ENCODE data around the gene BEST4. TPM values are rescaled to one million over a fixed set of nuclear protein-coding genes. Genes with fewer than 3 reads are reported as not detected.

The BEST4 gene
- total and polyA plus RNA-seq, 2 of the 13 experiments (the other 11 are each of a cell fraction or from before 2014, with no cell fraction given): 0.77 to 1.4 TPM

GRCh38 chr1:44784094-44785028 is 3.6 kb downstream of the BEST4 start (continued):
- TF ChIP-seq CCAR2 (optimal IDR thresholded peaks at IDR 0.05; ENCODE audit: low read depth, low read length) (no peak), ASH2L (IDR thresholded peaks at IDR 0.05; ENCODE audit: insufficient read length, low read depth, low read length) (no peak), NRL (CRISPR knock-in tag; IDR thresholded peaks at IDR 0.05; ENCODE audit: borderline replicate concordance) (peak; percentile 7; the same call in 1 of the 2 replicates), SUZ12 (IDR thresholded peaks at IDR 0.05; ENCODE audit: low read depth, low read length) (no peak), NONO (IDR thresholded peaks at IDR 0.05) (no peak), NONO (CRISPR knock-in tag; conservative IDR thresholded peaks at IDR 0.05) (peak; percentile 75), ZNF775 (CRISPR knock-in tag; IDR thresholded peaks at IDR 0.05; ENCODE audit: borderline replicate concordance) (no peak), FLYWCH1 (CRISPR knock-in tag; IDR thresholded peaks at IDR 0.05) (no peak), YEATS4 (CRISPR knock-in tag; IDR thresholded peaks at IDR 0.05; ENCODE audit: borderline replicate concordance) (peak; percentile 82), EEA1 (CRISPR knock-in tag; IDR thresholded peaks at IDR 0.05; ENCODE audit: borderline replicate concordance) (no peak), ZC3H13 (CRISPR knock-in tag; IDR thresholded peaks at IDR 0.05) (peak; percentile 64; the same call in 1 of the 2 replicates), SRSF9 (IDR thresholded peaks at IDR 0.05; ENCODE audit: borderline replicate concordance, insufficient read depth, low read depth, low read length, poor library complexity, severe bottlenecking) (no peak), ZSCAN25 (CRISPR knock-in tag; IDR thresholded peaks at IDR 0.05) (peak; percentile 34; the same call in 1 of the 2 replicates), PAWR (CRISPR knock-in tag; IDR thresholded peaks at IDR 0.05; ENCODE audit: borderline replicate concordance) (no peak), ERF (CRISPR knock-in tag; IDR thresholded peaks at IDR 0.05) (peak; percentile 64), ZNF598 (CRISPR knock-in tag; IDR thresholded peaks at IDR 0.05; ENCODE audit: borderline replicate concordance) (peak; percentile 48; the same call in 1 of the 2 replicates), TAF1 (CRISPR knock-in tag; IDR thresholded peaks at IDR 0.05) (peak; percentile 70), ZNF225 (CRISPR knock-in tag; IDR thresholded peaks at IDR 0.05) (peak; percentile 84), NFIB (CRISPR knock-in tag; IDR thresholded peaks at IDR 0.05; ENCODE audit: borderline replicate concordance) (no peak), TBP (CRISPR knock-in tag; IDR thresholded peaks at IDR 0.05) (no peak), ZNF232 (CRISPR knock-in tag; IDR thresholded peaks at IDR 0.05; ENCODE audit: borderline replicate concordance) (no peak)
- TF ChIP-seq, protein P1, sequence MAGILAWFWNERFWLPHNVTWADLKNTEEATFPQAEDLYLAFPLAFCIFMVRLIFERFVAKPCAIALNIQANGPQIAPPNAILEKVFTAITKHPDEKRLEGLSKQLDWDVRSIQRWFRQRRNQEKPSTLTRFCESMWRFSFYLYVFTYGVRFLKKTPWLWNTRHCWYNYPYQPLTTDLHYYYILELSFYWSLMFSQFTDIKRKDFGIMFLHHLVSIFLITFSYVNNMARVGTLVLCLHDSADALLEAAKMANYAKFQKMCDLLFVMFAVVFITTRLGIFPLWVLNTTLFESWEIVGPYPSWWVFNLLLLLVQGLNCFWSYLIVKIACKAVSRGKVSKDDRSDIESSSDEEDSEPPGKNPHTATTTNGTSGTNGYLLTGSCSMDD (CRISPR knock-in tag; IDR thresholded peaks at IDR 0.05): no peak
- TF ChIP-seq, protein P2, sequence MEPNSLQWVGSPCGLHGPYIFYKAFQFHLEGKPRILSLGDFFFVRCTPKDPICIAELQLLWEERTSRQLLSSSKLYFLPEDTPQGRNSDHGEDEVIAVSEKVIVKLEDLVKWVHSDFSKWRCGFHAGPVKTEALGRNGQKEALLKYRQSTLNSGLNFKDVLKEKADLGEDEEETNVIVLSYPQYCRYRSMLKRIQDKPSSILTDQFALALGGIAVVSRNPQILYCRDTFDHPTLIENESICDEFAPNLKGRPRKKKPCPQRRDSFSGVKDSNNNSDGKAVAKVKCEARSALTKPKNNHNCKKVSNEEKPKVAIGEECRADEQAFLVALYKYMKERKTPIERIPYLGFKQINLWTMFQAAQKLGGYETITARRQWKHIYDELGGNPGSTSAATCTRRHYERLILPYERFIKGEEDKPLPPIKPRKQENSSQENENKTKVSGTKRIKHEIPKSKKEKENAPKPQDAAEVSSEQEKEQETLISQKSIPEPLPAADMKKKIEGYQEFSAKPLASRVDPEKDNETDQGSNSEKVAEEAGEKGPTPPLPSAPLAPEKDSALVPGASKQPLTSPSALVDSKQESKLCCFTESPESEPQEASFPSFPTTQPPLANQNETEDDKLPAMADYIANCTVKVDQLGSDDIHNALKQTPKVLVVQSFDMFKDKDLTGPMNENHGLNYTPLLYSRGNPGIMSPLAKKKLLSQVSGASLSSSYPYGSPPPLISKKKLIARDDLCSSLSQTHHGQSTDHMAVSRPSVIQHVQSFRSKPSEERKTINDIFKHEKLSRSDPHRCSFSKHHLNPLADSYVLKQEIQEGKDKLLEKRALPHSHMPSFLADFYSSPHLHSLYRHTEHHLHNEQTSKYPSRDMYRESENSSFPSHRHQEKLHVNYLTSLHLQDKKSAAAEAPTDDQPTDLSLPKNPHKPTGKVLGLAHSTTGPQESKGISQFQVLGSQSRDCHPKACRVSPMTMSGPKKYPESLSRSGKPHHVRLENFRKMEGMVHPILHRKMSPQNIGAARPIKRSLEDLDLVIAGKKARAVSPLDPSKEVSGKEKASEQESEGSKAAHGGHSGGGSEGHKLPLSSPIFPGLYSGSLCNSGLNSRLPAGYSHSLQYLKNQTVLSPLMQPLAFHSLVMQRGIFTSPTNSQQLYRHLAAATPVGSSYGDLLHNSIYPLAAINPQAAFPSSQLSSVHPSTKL (CRISPR knock-in tag; IDR thresholded peaks at IDR 0.05): no peak
- TF ChIP-seq, protein P3, sequence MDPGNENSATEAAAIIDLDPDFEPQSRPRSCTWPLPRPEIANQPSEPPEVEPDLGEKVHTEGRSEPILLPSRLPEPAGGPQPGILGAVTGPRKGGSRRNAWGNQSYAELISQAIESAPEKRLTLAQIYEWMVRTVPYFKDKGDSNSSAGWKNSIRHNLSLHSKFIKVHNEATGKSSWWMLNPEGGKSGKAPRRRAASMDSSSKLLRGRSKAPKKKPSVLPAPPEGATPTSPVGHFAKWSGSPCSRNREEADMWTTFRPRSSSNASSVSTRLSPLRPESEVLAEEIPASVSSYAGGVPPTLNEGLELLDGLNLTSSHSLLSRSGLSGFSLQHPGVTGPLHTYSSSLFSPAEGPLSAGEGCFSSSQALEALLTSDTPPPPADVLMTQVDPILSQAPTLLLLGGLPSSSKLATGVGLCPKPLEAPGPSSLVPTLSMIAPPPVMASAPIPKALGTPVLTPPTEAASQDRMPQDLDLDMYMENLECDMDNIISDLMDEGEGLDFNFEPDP (CRISPR knock-in tag; conservative IDR thresholded peaks at IDR 0.05): no peak

Data from HepG2 (cell line).